Right atrium auricular region (tissue), 2 donors: ENCODE results near the gene PCNT. TPM values are rescaled to one million over a fixed set of nuclear protein-coding genes. Genes with fewer than 3 reads are reported as not detected.

ENCODE experiments used
- DNase-seq: peaks from one replicate; pipeline ENCODE4 v3.0.0-alpha.2; 2019; ENCODE audit warnings: low spot score
- H3K27ac ChIP-seq, 2 donors: fragments of 200-600 bp; sonication (generic); 1 replicate in 1 of 2; 2 replicates in 1 of 2; pipeline ENCODE4 v1.5.1; 2016 to 2019
- H3K27me3 ChIP-seq, 2 donors: fragments of 200-600 bp; sonication (generic); one replicate each; pipeline versions ENCODE4 v1.5.1 to v1.6.0; 2017 to 2019
- H3K36me3 ChIP-seq: fragments of 200-600 bp; sonication (generic); one replicate; pipeline ENCODE4 v1.5.1; 2016
- H3K4me1 ChIP-seq, 2 donors: fragments of 200-600 bp; sonication (generic); one replicate each; pipeline versions ENCODE4 v1.5.1 to v1.6.0; 2017 to 2019
- H3K4me3 ChIP-seq, 2 donors: fragments of 200-600 bp; sonication (generic); 1 replicate in 1 of 2; 2 replicates in 1 of 2; pipeline ENCODE4 v1.5.1; 2017 to 2019; ENCODE audit warnings: mild to moderate bottlenecking in 1 of 2, moderate library complexity in 1 of 2
- H3K9me3 ChIP-seq, 2 donors: fragments of 200-600 bp; sonication (generic); one replicate each; pipeline ENCODE4 v1.5.1; 2019
- total RNA-seq, 2 donors: library from RNA; depleted of rRNA; stranded (reverse); fragments of >200 nt; gene quantifications; one replicate each; pipeline ENCODE4 v1.1.0, GENCODE V29; 2016
- TF ChIP-seq, protein P1 (sequence below), 2 donors: fragments of 200-600 bp; sonication (generic); IDR thresholded peaks; one replicate each; pipeline ENCODE4 v1.5.1; 2019; ENCODE audit warnings: antibody characterized with exemption in 2 of 2

Gene PCNT
- total RNA-seq, 2 donors from 2014 or later, result 31.7 to 40.3 TPM

DNA sequence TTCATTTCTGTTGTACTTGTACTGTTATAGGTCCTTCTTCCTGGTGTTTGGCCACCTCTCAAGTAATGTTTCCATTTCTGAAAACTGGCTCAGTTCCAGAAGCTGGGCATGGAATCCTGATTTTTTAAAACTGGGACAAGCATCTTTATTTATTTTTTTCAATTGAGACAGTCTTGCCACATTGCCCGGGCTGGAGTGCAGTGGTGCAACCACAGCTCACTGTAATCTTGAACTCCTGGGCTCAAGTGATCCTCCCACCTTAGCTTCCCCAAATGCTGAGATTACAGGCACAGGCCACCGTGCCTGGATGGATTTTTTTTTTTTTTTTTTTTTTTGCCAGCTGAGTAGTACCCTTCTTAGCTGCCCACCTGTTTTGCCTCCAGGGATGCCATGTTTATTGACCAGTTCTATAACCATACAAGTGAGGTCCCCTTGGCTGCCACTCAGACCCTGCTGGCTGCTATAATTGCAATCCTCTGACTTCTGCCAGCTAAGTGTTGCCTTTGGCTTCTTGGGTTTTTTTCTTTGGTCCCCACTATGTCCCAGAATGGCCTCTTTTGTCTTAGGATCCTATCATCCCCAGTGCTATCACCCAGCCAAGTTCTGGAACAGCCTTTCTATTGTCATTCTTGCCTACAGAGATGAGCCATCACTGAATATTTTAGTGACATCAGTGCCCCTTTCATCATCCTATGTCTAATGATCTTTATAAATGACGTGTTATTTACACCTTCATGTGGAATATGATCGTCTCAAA is 130.9 kb downstream of the PCNT start:
- peak overlapping the region in 1 of 2 donors; percentile 58 for H3K27ac ChIP-seq
- no peak for DNase-seq
- no peaks in the 10 kb centered on the region for H3K36me3 ChIP-seq
- TF ChIP-seq, protein P1, sequence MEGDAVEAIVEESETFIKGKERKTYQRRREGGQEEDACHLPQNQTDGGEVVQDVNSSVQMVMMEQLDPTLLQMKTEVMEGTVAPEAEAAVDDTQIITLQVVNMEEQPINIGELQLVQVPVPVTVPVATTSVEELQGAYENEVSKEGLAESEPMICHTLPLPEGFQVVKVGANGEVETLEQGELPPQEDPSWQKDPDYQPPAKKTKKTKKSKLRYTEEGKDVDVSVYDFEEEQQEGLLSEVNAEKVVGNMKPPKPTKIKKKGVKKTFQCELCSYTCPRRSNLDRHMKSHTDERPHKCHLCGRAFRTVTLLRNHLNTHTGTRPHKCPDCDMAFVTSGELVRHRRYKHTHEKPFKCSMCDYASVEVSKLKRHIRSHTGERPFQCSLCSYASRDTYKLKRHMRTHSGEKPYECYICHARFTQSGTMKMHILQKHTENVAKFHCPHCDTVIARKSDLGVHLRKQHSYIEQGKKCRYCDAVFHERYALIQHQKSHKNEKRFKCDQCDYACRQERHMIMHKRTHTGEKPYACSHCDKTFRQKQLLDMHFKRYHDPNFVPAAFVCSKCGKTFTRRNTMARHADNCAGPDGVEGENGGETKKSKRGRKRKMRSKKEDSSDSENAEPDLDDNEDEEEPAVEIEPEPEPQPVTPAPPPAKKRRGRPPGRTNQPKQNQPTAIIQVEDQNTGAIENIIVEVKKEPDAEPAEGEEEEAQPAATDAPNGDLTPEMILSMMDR (IDR thresholded peaks at IDR 0.05), result no peak
- H3K4me1 ChIP-seq, result peaks cover 0 to 59% of the 10 kb centered on the region in 2 donors
- H3K27me3 ChIP-seq, result no peaks in the 10 kb centered on the region
- no peaks in the 10 kb centered on the region for H3K9me3 ChIP-seq
- no peak overlapping the region for H3K4me3 ChIP-seq

DNA sequence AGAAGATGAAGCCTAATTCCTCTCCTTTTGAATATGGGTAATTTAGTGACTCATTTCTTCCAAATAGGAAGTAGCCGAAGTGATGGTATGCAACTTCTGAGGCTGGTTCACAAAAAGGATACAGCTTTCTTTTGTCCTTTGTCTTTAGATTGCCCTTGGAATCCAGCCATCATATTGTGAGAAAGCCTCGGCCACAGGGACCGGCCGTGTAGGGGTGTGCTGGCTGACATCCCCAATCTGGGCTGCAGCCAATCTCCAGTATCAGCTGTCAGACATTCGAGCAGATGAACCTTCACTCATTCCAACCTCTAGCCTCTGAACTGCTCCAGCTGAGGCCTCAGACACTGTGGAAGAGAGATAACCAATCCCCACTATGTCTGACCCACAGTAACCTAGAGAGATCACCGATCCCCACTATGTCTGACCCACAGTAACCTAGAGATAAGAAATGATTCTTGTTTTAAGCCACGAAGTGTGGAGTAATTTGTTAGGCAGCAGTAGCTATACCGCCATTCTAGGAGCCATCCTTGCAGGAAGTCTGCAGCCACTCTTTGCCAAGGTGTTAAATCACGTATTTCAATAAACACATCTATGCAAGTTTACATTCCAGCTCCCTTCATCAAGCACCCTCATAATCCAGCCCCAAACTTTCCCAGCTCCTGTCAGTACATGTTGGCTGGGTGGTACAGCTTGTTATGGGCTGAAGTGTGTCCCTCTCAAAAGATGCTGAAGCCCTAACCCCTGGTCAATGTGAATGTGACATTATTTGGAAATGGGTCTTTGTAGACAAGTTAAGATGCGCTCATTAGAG is 131.8 kb downstream of the PCNT start:
- no peaks in the 10 kb centered on the region for H3K9me3 ChIP-seq
- peaks cover 0 to 68% of the 10 kb centered on the region in 2 donors for H3K4me1 ChIP-seq
- peak overlapping the region; percentile 18 to 58 for H3K27ac ChIP-seq
- TF ChIP-seq, protein P1 (IDR thresholded peaks at IDR 0.05), result no peak
- H3K27me3 ChIP-seq, result no peaks in the 10 kb centered on the region
- H3K4me3 ChIP-seq, result no peak overlapping the region
- no peaks in the 10 kb centered on the region for H3K36me3 ChIP-seq
- no peak for DNase-seq

DNA sequence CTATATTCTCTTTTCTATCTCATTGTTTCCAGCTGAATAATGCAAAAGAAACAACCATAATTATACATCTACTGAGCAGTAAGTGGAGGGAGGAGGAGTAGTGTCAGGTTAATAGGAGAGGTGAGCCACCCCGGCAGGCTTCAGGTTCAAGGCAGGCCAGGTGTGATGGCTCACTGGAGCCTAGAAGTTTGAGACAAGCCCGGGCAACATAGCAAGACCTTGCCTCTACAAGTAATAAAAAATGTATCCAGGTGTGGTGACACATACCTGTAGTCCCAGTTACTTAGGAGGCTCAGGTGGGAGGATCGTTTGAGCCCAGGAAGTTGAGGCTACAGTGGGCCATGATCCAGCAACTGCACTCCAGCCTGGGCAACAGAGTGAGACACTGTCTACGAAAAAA is 132.8 kb downstream of the PCNT start:
- Histone ChIP-seq H3K27me3 (no peaks in the 10 kb centered on the region), H3K4me1 (peaks cover 0 to 76% of the 10 kb centered on the region in 2 donors), H3K27ac (peak overlapping the region; percentile 93 to 94), H3K9me3 (no peaks in the 10 kb centered on the region), H3K36me3 (no peaks in the 10 kb centered on the region), H3K4me3 (no peak overlapping the region)
- TF ChIP-seq, protein P1 (IDR thresholded peaks at IDR 0.05), result no peak
- DNase-seq, result no peak

DNA sequence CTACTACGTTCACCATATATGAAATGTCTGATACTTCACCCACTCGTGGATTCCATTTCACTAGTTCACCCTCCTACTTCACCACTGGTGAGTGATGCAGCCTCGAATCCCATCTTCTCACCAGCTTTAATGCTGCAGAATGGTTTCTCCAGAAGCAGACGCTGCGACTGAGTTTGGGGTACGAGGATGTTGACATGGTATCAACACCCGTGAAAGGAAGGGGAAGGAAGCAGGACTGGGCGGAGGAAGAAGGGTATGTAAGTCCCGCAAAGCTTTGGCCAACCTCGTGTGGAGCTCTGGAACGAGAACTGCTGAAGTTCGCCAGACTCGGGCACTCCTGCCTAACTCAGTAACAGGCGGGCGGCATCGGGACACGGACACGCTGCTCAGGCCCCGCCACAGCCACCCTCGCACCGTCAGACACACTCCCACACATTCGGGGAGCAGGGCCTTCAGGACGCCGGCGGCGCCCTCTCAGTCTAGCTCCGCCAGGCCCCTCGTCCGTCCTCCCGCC is 133.9 kb downstream of the PCNT start:
- Histone ChIP-seq H3K27me3 (no peaks in the 10 kb centered on the region), H3K9me3 (no peaks in the 10 kb centered on the region), H3K4me3 (peak overlapping the region; percentile 87 to 100), H3K27ac (peak overlapping the region; percentile 93 to 94), H3K4me1 (peaks cover 0 to 72% of the 10 kb centered on the region in 2 donors), H3K36me3 (no peaks in the 10 kb centered on the region)
- peak; percentile 62 for DNase-seq
- TF ChIP-seq, protein P1 (IDR thresholded peaks at IDR 0.05), result no peak

DNA sequence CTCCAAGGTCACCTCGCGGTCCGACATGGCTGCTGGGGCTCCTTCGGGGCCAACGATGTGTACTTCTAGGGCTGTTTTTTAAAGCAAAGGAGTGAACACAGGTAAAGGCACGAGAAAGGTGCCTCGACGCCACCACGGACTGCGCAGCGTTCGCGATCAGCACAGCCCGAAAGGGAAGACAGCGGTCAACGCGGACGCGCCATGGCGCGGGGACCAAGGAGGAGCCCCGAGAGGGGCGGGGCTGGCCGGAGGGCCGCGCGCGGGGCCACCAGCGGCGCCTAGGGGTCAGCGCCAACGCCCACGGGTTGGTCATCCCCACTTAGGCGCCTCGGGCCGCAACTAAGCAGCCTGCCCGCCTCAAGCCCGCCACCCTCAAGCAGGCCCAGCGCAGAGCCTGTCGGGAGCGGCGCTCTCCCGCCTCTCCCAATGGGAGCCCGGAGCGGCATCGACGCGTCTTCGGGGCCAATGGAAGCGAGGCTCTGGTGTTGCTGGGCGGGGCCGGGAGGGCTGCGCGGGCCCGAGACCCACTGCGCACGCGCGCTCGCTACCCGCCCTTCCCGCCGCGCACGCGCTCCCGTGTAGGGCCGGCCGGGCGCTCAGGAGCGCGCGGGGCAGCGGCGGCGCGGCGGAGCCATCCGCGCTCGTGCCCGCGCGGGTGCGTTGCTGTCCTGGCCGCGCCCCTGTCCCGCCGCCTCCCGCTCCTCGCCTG is 134.5 kb downstream of the PCNT start, which contains the start of gene DIP2A:
TSS of gene DIP2A (plus strand) at position 577 of the 709 bp plus-strand sequence. CDS start 241 bp downstream, outside the sequence.
- H3K9me3 ChIP-seq, result no peaks in the 10 kb centered on the region
- peak; percentile 96 for DNase-seq
- H3K4me3 ChIP-seq, result peak within 1 kb of the TSS; percentile 95 to 100
- peak within 1 kb of the TSS; percentile 94 for H3K27ac ChIP-seq
- H3K36me3 ChIP-seq, result no peaks in the 10 kb centered on the region
- H3K27me3 ChIP-seq, result no peaks in the 10 kb centered on the region
- H3K4me1 ChIP-seq, result peaks cover 0 to 69% of the 10 kb centered on the region in 2 donors
- TF ChIP-seq, protein P1 (IDR thresholded peaks at IDR 0.05), result no peak
